ENCODE results near the gene C2orf66.

DNA sequence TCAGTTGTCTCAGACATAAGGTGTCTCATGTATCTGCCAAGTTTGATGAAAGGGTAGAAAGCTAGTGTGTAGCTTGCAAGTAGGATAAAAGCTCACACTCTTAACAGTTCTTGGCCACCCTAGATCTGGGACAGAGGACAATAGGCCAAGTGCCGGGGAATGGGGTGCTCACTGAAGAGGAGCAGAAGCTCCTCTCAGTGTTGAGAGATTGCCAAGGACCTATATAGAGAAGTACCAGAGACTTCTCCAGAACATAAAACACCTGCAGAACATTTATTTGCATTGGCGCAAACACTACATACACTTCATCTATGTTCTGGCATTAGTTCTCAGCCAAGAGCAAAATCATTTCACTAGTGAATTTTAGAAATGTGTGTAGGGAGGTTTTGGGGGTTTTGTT is 6.8 kb downstream of the C2orf66 start:
- no peak for TF ChIP-seq CHD1 (IDR thresholded peaks at IDR 0.05; ENCODE audit: low read depth, low read length)
- TF ChIP-seq POLR2A (IDR thresholded peaks at IDR 0.05; ENCODE audit: low read depth, low read length) = no peak
- TF ChIP-seq, protein P1, sequence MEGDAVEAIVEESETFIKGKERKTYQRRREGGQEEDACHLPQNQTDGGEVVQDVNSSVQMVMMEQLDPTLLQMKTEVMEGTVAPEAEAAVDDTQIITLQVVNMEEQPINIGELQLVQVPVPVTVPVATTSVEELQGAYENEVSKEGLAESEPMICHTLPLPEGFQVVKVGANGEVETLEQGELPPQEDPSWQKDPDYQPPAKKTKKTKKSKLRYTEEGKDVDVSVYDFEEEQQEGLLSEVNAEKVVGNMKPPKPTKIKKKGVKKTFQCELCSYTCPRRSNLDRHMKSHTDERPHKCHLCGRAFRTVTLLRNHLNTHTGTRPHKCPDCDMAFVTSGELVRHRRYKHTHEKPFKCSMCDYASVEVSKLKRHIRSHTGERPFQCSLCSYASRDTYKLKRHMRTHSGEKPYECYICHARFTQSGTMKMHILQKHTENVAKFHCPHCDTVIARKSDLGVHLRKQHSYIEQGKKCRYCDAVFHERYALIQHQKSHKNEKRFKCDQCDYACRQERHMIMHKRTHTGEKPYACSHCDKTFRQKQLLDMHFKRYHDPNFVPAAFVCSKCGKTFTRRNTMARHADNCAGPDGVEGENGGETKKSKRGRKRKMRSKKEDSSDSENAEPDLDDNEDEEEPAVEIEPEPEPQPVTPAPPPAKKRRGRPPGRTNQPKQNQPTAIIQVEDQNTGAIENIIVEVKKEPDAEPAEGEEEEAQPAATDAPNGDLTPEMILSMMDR (conservative IDR thresholded peaks at IDR 0.05; ENCODE audit: low read depth, low read length) = no peak
- TF ChIP-seq MXI1 (IDR thresholded peaks at IDR 0.05; ENCODE audit: borderline replicate concordance, low read depth, low read length) = no peak
- TF ChIP-seq CEBPB (IDR thresholded peaks at IDR 0.05; ENCODE audit: low read depth, low read length) = no peak
- TF ChIP-seq SMC3 (IDR thresholded peaks at IDR 0.05; ENCODE audit: low read depth, low read length) = no peak

Data from IMR-90 (cell line).